Chondrocyte (in vitro differentiated cells): Measurements from ENCODE around the gene FAM216A. TPM values are rescaled to one million over a fixed set of nuclear protein-coding genes. Genes with fewer than 3 reads are reported as not detected.
A peak's percentile ranks its signal among the peaks of the same experiment; 100 is the strongest.
"Not testable (repeated sequence)": the region's sequence is repeated elsewhere in the genome, so short reads cannot be mapped to it uniquely, and the experiment has no call there.

Source experiments
- DNase-seq: peaks from one replicate; pipeline ENCODE4 v3.0.0; 2021; ENCODE audit warnings: mixed read lengths, low spot score
- H3K27ac Mint-ChIP-seq: one replicate; pipeline ENCODE4 v1.8.0; 2021; ENCODE audit warnings: mild to moderate bottlenecking, moderate library complexity, mixed read lengths; ENCODE audit not compliant: unreplicated experiment
- H3K27me3 Mint-ChIP-seq: 2 replicates; pipeline ENCODE4 v1.8.0; 2021; ENCODE audit warnings: low read depth, mixed read lengths
- H3K36me3 Mint-ChIP-seq: 2 replicates; pipeline ENCODE4 v1.8.0; 2021; ENCODE audit warnings: low read depth, mixed read lengths
- H3K4me1 Mint-ChIP-seq: 2 replicates; pipeline ENCODE4 v1.8.0; 2021; ENCODE audit warnings: low read depth, mild to moderate bottlenecking, mixed read lengths
- H3K4me3 Mint-ChIP-seq: one replicate; pipeline ENCODE4 v1.8.0; 2021; ENCODE audit warnings: mild to moderate bottlenecking, moderate library complexity, mixed read lengths; ENCODE audit not compliant: unreplicated experiment
- H3K9me3 Mint-ChIP-seq: 2 replicates; pipeline ENCODE4 v1.8.0; 2021; ENCODE audit warnings: low read depth, mixed read lengths
- total RNA-seq: library from RNA; stranded (reverse); gene quantifications from 3 replicates; pipeline ENCODE4 v1.2.1, GENCODE V29; 2021
- TF ChIP-seq, protein P1 (sequence below): fragments of 200-600 bp; sonication (generic); IDR thresholded peaks from 2 replicates; pipeline ENCODE4 v1.5.0; 2021; ENCODE audit warnings: antibody characterized with exemption, mild to moderate bottlenecking, moderate library complexity

The FAM216A gene
- total RNA-seq, 1 donor from 2014 or later: 5.8 TPM

DNA sequence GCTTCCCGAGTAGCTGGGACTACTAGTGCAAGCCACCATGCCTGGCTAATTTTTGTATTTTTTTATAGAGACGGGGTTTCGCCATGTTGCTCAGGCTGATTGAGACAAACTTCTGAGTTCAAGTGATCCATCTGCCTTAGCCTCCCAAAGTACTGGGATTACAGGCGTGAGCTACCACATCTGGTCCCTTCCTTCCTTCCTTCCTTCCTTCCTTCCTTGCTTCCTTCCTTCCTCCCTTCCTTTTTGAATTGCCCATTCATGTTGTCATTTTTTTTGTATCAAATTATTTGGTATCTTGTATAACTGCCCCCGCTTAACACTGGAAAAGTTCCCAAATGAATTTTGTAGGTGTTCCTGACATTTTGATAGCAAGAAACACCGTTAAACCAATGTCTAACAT, 45.2 kb downstream of the FAM216A start:
- Mint-ChIP-seq H3K27ac (no peak overlapping the region), H3K9me3 (no peaks in the 10 kb centered on the region), H3K4me1 (no peaks in the 10 kb centered on the region), H3K36me3 (peaks cover 1% of the 10 kb centered on the region), H3K4me3 (no peak overlapping the region), H3K27me3 (peaks cover 8% of the 10 kb centered on the region)
- no peak for DNase-seq
- TF ChIP-seq, protein P1, sequence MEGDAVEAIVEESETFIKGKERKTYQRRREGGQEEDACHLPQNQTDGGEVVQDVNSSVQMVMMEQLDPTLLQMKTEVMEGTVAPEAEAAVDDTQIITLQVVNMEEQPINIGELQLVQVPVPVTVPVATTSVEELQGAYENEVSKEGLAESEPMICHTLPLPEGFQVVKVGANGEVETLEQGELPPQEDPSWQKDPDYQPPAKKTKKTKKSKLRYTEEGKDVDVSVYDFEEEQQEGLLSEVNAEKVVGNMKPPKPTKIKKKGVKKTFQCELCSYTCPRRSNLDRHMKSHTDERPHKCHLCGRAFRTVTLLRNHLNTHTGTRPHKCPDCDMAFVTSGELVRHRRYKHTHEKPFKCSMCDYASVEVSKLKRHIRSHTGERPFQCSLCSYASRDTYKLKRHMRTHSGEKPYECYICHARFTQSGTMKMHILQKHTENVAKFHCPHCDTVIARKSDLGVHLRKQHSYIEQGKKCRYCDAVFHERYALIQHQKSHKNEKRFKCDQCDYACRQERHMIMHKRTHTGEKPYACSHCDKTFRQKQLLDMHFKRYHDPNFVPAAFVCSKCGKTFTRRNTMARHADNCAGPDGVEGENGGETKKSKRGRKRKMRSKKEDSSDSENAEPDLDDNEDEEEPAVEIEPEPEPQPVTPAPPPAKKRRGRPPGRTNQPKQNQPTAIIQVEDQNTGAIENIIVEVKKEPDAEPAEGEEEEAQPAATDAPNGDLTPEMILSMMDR: no peak

DNA sequence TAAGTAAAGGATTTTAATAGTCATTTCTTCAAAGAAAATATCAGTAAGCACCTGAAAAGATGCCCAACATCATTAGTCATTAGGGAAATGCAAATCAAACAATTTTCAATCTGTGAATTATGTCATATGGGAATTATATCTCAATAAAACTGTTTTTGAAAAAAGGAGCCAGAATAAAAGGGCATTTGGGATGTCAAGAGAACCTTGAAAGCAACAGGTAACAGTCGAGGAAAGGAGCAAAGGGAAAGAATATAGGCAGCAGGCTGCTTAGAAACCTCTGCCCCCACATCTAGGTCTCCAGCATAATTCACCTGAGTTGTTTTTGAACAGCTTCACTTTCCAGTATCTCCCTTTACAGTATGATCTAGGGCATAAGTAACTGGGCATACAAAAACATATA, 45.7 kb downstream of the FAM216A start:
- Mint-ChIP-seq H3K9me3 (no peaks in the 10 kb centered on the region), H3K4me3 (no peak overlapping the region), H3K4me1 (no peaks in the 10 kb centered on the region), H3K36me3 (peaks cover 1% of the 10 kb centered on the region), H3K27me3 (peaks cover 8% of the 10 kb centered on the region), H3K27ac (no peak overlapping the region)
- DNase-seq: no peak
- TF ChIP-seq, protein P1: no peak

DNA sequence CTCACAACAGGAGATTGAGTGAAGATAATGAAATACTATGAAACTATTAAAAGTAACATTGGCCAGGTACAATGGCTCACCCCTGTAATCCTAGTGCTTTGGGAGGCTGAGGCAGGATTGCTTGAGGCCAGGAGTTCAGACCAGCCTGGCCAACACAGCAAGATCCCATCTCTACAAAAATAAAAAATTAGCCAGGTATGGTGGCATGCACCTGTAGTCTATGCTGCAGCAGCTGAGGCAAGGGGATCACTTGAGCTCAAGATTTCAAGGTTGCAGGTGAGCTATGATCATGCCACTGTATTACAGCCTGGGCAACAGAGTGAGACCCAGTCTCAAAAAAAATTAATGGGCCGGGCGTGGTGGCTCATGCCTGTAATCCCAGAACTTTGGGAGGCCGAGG, 48.4 kb downstream of the FAM216A start:
- H3K4me3 Mint-ChIP-seq: no peak overlapping the region
- H3K4me1 Mint-ChIP-seq: no peaks in the 10 kb centered on the region
- TF ChIP-seq, protein P1: no peak
- no peaks in the 10 kb centered on the region for H3K9me3 Mint-ChIP-seq
- H3K27me3 Mint-ChIP-seq: peaks cover 2% of the 10 kb centered on the region
- H3K27ac Mint-ChIP-seq: no peak overlapping the region
- H3K36me3 Mint-ChIP-seq: peaks cover 1% of the 10 kb centered on the region
- no peak for DNase-seq

DNA sequence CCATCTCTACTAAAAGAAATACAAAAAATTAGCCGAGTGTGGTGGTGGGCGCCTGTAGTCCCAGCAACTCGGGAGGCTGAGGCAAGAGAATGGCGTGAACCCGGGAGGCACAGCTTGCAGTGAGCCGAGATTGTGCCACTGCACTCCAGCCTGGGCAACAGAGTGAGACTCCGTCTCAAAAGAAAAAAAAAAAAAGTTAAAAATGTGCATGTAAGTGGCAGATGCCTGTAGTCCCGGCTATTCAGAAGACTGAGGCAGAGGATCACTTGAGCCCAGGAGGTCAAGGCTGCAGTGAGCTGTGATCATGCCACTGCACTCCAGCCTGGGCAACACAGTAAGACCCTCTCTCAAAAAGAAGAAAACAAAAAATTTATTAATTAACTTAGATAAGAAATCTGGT, 49.4 kb downstream of the FAM216A start:
- not testable (repeated sequence) for H3K9me3 Mint-ChIP-seq, DNase-seq, H3K36me3 Mint-ChIP-seq, H3K27me3 Mint-ChIP-seq, H3K4me1 Mint-ChIP-seq, H3K27ac Mint-ChIP-seq, H3K4me3 Mint-ChIP-seq

DNA sequence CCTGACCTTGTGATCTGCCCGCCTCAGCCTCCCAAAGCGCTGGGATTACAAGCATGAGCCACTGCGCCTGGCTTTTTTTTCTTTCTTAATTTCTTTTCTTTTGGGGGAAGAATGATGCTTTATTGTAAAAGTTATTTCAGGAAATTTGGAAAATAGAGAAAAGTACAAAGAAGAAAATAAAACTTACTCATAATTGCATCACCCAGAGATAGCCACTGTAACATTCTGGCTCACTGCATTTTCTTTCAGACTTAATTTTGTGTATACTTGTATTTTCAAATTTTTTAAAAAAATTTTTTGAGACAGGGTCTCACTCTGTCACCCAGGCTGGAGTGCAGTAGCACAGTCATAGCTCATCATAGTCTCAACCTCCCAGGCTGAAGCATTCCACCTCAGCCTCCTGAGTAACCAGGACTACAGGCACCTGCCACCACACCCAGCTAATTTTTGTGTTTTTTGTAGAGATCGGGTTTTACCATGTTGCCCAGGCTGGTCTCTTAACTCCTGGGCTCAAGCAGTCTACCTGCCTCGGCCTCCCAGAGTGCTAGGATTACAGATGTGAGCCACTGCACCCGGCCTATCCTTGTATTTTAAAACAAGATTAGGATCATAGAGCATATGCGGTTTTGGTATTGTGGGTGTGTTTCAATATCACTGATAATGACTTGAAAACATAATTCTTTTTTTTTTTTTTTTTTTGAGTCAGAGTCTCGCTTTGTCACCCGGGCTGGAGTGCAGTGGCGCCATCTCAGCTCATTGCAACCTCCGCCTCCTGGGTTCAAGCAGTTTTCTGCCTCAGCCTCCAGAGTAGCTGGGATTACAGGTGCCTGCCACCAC, 52.4 kb downstream of the FAM216A start:
- not testable (repeated sequence) for H3K9me3 Mint-ChIP-seq, H3K4me1 Mint-ChIP-seq, H3K27me3 Mint-ChIP-seq, H3K4me3 Mint-ChIP-seq, H3K36me3 Mint-ChIP-seq, DNase-seq
- peak overlapping the region; percentile 5 for H3K27ac Mint-ChIP-seq

DNA sequence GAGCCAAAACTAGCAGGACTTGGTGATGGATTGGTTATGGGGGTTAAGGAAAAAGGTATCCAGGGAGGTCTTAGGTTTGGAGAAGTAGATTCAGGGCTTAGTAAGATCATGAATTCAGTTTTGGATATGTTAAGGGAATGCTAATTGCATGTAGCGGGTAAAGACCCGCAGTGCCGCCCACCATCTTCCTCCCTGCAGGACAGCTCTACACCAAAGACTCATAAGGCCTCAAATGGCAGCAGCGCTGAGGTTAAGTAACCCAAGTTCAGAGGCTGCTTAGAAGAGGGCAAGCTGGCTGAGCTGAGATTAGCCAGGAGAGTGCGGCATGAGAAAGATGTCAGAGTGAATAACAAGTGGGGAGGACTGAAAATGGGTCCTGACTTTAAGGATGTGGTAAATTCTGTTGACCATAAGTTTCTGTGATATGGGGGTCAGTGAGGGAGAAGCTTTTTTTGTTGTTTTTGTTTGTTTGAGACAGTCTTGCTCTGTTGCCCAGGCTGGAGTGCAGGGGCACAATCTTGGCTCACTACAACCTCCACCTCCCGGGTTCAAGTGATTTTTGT, 59.7 kb downstream of the FAM216A start:
- H3K36me3 Mint-ChIP-seq: peaks cover 5% of the 10 kb centered on the region
- TF ChIP-seq, protein P1: no peak
- H3K4me3 Mint-ChIP-seq: no peak overlapping the region
- H3K27ac Mint-ChIP-seq: no peak overlapping the region
- H3K9me3 Mint-ChIP-seq: no peaks in the 10 kb centered on the region
- H3K4me1 Mint-ChIP-seq: peaks cover 8% of the 10 kb centered on the region
- H3K27me3 Mint-ChIP-seq: no peaks in the 10 kb centered on the region
- DNase-seq: no peak
